Spleen (tissue), 11 donors: Measurements from ENCODE around the gene CCNL2. TPM values are rescaled to one million over a fixed set of nuclear protein-coding genes. Genes with fewer than 3 reads are reported as not detected.
"Not testable (repeated sequence)": the region's sequence is repeated elsewhere in the genome, so short reads cannot be mapped to it uniquely, and the experiment has no call there.

ENCODE experiments used
- DNase-seq: peaks from one replicate; pipeline ENCODE4 v3.0.0-alpha.2; 2020
- H3K27ac ChIP-seq, 8 donors: fragments of 200-600 bp; sonication (generic) in 7 of 8; 1 replicate in 4 of 8; 2 replicates in 4 of 8; pipeline versions ENCODE4 v1.5.0 to v1.8.0; 2016 to 2021; ENCODE audit warnings: inconsistent platforms in 4 of 8, mild to moderate bottlenecking in 4 of 8, moderate library complexity in 1 of 8
- H3K27me3 ChIP-seq, 7 donors: fragments of 200-600 bp; sonication (generic) in 6 of 7; replicated peaks in 1 of 7; 1 replicate in 4 of 7; 2 replicates in 3 of 7; pipeline versions ENCODE4 v1.5.0 to v1.8.0; 2016 to 2021; ENCODE audit warnings: inconsistent platforms in 3 of 7, mild to moderate bottlenecking in 1 of 7
- H3K36me3 ChIP-seq, 6 donors: fragments of 200-600 bp; sonication (generic) in 5 of 6; 1 replicate in 4 of 6; 2 replicates in 2 of 6; pipeline versions ENCODE4 v1.5.0 to v1.8.0; 2016 to 2021; ENCODE audit warnings: inconsistent platforms in 2 of 6
- H3K4me1 ChIP-seq, 6 donors: fragments of 200-600 bp; sonication (generic) in 5 of 6; 1 replicate in 3 of 6; 2 replicates in 3 of 6; pipeline versions ENCODE4 v1.5.0 to v1.8.0; 2016 to 2021; ENCODE audit warnings: inconsistent platforms in 3 of 6
- H3K4me3 ChIP-seq, 8 donors: fragments of 200-600 bp; sonication (generic) in 7 of 8; 1 replicate in 4 of 8; 2 replicates in 4 of 8; pipeline versions ENCODE4 v1.5.0 to v1.8.0; 2016 to 2021; ENCODE audit warnings: inconsistent platforms in 4 of 8, mild to moderate bottlenecking in 4 of 8, moderate library complexity in 2 of 8
- H3K9me3 ChIP-seq, 8 donors: fragments of 200-600 bp; sonication (generic) in 7 of 8; 1 replicate in 4 of 8; 2 replicates in 4 of 8; pipeline versions ENCODE4 v1.5.0 to v1.8.0; 2016 to 2021; ENCODE audit warnings: inconsistent platforms in 4 of 8
- CTCF ChIP-seq, 11 experiments: fragments of 200-600 bp in 7 of 11; fragments of 450-650 bp in 4 of 11; sonication (generic) in 4 of 11; IDR thresholded peaks in 8 of 11; conservative IDR thresholded peaks in 3 of 11; 1 replicate in 7 of 11; 2 replicates in 4 of 11; pipeline versions ENCODE4 v1.4.0 to v1.8.0; 2016 to 2021; ENCODE audit warnings: antibody characterized with exemption in 11 of 11, inconsistent platforms in 4 of 11, mild to moderate bottlenecking in 1 of 11
- POLR2A ChIP-seq, 3 donors: fragments of 450-650 bp; IDR thresholded peaks; one replicate each; pipeline ENCODE4 v1.5.1; 2017; ENCODE audit warnings: antibody characterized with exemption in 3 of 3, mild to moderate bottlenecking in 1 of 3
- POLR2AphosphoS5 ChIP-seq, 3 donors: sonication (generic); formaldehyde crosslinking; IDR thresholded peaks; one replicate each; pipeline ENCODE4 v1.5.1; 2017; ENCODE audit warnings: antibody characterized with exemption in 3 of 3
- WGBS, 5 donors: extraction: QIAGEN DNeasy Blood & Tissue Kit in 3 of 5; methylation state at CpG; one replicate each; pipeline versions ENCODE4 v1.1.5 to v1.1.7; 2013 to 2018; 5-methylcytosine and 5-hydroxymethylcytosine counted together
- intact Hi-C: fragments of 100-400 bp; cut with DNase I; formaldehyde crosslinking; loops from one replicate; pipeline ENCODE4 v1.15.0; 2023; ENCODE audit warnings: low total_unique reads
- polyA plus RNA-seq, 3 donors: library from polyadenylated mRNA; stranded (reverse); fragments of 200-250 nt; gene quantifications; one replicate each; pipeline ENCODE4 v1.2.1, GENCODE V29; 2013
- total RNA-seq, 7 donors: library from RNA; depleted of rRNA in 3 of 7; stranded (reverse); fragments of >200 nt in 3 of 7; fragmentation: NEBNext Ultra II Directional in 4 of 7; extraction: Animal tissue kit (Norgen Biotek cat#: 25700) in 4 of 7; gene quantifications; one replicate each; pipeline versions ENCODE4 v1.1.0 to v1.2.1, GENCODE V29; 2016 to 2021
- donor health status: healthy with polysubstance abuse.
- donor health status: DM: no; HTN: no; CAD: no; lungs with moderate emphysema.
- donor health status: DM: no; HTN: no; CAD: no.
- donor health status: Bipolar disorder and iron deficiency.
- donor health status: healthy.
- donor health status: DM: no; HTN: no; CAD: no.
- donor health status: DM: yes; HTN: yes; CAD: no.

Gene CCNL2
- total and polyA plus RNA-seq, 10 donors = 111 to 299 (median 204) TPM

GRCh38 chr1:1411626-1412025 is 12.5 kb upstream of the CCNL2 start:
- Histone ChIP-seq H3K9me3 (peaks cover 0 to 11% (median 3%) of the 10 kb centered on the region in 8 donors), H3K27ac (no peak overlapping the region), H3K4me1 (peaks cover 10 to 28% (median 21%) of the 10 kb centered on the region in 6 donors), H3K36me3 (peaks cover 0 to 10% (median 0%) of the 10 kb centered on the region in 6 donors), H3K4me3 (no peak overlapping the region), H3K27me3 (no peaks in the 10 kb centered on the region)
- intact Hi-C loops = no loop called here
- TF ChIP-seq POLR2AphosphoS5 (IDR thresholded peaks at IDR 0.05) (no peak), POLR2A (IDR thresholded peaks at IDR 0.05) (no peak), CTCF (IDR thresholded peaks at IDR 0.05 in 8 of 11, conservative IDR thresholded peaks at IDR 0.05 in 3 of 11) (no peak)
- no peak for DNase-seq
- 92 to 96% (median 96%) methylated on average over 13 of the region's 13 CpGs for WGBS, 5 donors

- 74 to 82% (median 78%) methylated on average over 8 of the region's 8 CpGs for WGBS, 5 donors
- Histone ChIP-seq H3K36me3 (peaks cover 0 to 21% (median 5%) of the 10 kb centered on the region in 6 donors), H3K4me1 (peaks cover 20 to 42% (median 34%) of the 10 kb centered on the region in 6 donors), H3K9me3 (peaks cover 0 to 11% (median 3%) of the 10 kb centered on the region in 8 donors)
- H3K4me3 ChIP-seq, DNase-seq, H3K27ac ChIP-seq, H3K27me3 ChIP-seq, intact Hi-C loops: not testable (repeated sequence)
These were observed 11.1 kb upstream of the CCNL2 start for GRCh38 chr1:1410238-1410637.

- peaks cover 0 to 8% (median 3%) of the 10 kb centered on the region in 8 donors for H3K9me3 ChIP-seq
- H3K27me3 ChIP-seq = no peaks in the 10 kb centered on the region
- peaks cover 0 to 46% (median 29%) of the 10 kb centered on the region in 6 donors for H3K36me3 ChIP-seq
- intact Hi-C loops = no loop called here
- no peak for DNase-seq
- peak overlapping the region; percentile 86 to 94 (median 90) for H3K27ac ChIP-seq
- WGBS, 5 donors = 9 to 14% (median 11%) methylated on average over 36 to 41 of the region's 41 CpGs
- H3K4me1 ChIP-seq = peaks cover 20 to 66% (median 50%) of the 10 kb centered on the region in 6 donors
- peak overlapping the region; percentile 76 to 100 (median 100) for H3K4me3 ChIP-seq
- no peak for TF ChIP-seq POLR2AphosphoS5 (IDR thresholded peaks at IDR 0.05)
- no peak for TF ChIP-seq CTCF (IDR thresholded peaks at IDR 0.05 in 8 of 11, conservative IDR thresholded peaks at IDR 0.05 in 3 of 11)
- TF ChIP-seq POLR2A (IDR thresholded peaks at IDR 0.05) = no peak
These were observed 8.6 kb upstream of the CCNL2 start for GRCh38 chr1:1407636-1408318.

- peak; percentile 97 to 99 (median 98) for TF ChIP-seq POLR2AphosphoS5 (IDR thresholded peaks at IDR 0.05)
- TF ChIP-seq POLR2A (IDR thresholded peaks at IDR 0.05) = peak; percentile 45 to 73 (median 69)
- peak in 2 of 11 experiments; percentile 19 to 23 for TF ChIP-seq CTCF (IDR thresholded peaks at IDR 0.05 in 8 of 11, conservative IDR thresholded peaks at IDR 0.05 in 3 of 11)
- 0 to 1% (median 1%) methylated on average over 49 to 98 of the region's 98 CpGs for WGBS, 5 donors
- Histone ChIP-seq H3K4me1 (peaks cover 20 to 74% (median 53%) of the 10 kb centered on the region in 6 donors), H3K36me3 (peaks cover 0 to 53% (median 37%) of the 10 kb centered on the region in 6 donors), H3K4me3 (peak within 1 kb of the TSS; percentile 76 to 100 (median 100)), H3K27me3 (no peaks in the 10 kb centered on the region), H3K27ac (peak within 1 kb of the TSS; percentile 86 to 94 (median 90)), H3K9me3 (peaks cover 0 to under 1% (median 0%) of the 10 kb centered on the region in 8 donors)
- DNase-seq = peak; percentile 97
- intact Hi-C loops = no loop called here
These were observed 7.9 kb upstream of the CCNL2 start, which contains the start of gene MRPL20 for GRCh38 chr1:1406821-1407635. Gene MRPL20, minus strand, starts transcription at chr1:1407293. Its CDS starts 76 bp downstream, at chr1:1407217.
